ENCODE measurements around the gene DDX31.

DDX31 gene

DNA sequence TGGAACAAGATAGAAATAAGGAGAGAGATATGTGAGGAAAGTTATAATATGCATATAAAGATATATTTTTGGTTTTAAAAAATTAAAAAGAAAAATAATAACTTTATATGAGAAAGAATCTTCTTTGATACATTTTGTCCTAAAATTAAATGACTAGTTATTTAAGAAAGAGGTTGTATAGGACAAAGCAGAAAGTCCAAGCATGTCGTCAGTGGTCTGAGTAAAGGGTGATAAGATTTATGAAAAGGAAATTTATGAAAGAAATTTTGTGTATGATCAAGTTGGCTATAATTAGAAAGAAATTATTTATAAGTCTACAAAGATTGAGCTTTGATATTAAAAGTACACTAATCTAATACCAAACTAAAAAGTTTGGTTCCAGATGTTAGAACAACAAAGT lies 32.5 kb upstream of the DDX31 start:
- no peak overlapping the region for H3K27ac ChIP-seq (ENCODE audit: low read depth, low read length)
- no peaks in the 10 kb centered on the region for H3K36me3 ChIP-seq (ENCODE audit: control insufficient read depth, insufficient read depth, low read length)
- no peaks in the 10 kb centered on the region for H3K4me1 ChIP-seq (ENCODE audit: control insufficient read depth, insufficient read depth, low read length)
- H3K4me3 ChIP-seq (ENCODE audit: low read depth, low read length), result no peak overlapping the region
- no peak overlapping the region for H3K9ac ChIP-seq (ENCODE audit: low read depth, low read length)
- H3K27me3 ChIP-seq (ENCODE audit: control insufficient read depth, insufficient read depth, low read length), result no peaks in the 10 kb centered on the region
- H3K9me3 ChIP-seq (ENCODE audit: control insufficient read depth, insufficient read depth, low read length), result peaks cover 18% of the 10 kb centered on the region

DNA sequence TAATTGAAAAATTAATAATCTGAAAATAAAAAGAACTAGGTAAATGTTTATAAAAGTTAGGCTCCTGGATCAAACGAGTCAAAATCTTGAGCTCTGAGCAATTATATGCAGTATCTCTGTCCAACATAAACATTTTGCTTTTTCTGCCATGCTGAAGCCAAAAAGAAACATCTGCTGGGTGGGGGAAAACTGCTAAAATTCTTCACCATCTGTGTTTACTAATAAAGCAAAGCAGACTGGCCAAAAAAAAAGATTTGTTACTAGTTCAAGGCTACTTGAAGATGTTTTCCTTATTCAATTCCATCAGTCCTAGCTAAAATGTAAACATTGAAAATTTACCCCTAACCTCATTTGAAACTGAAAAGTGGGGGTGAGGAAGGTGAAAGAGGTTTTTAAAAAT lies 30.2 kb upstream of the DDX31 start:
- H3K27ac ChIP-seq (ENCODE audit: low read depth, low read length), result no peak overlapping the region
- no peak overlapping the region for H3K4me3 ChIP-seq (ENCODE audit: low read depth, low read length)
- no peaks in the 10 kb centered on the region for H3K36me3 ChIP-seq (ENCODE audit: control insufficient read depth, insufficient read depth, low read length)
- H3K9ac ChIP-seq (ENCODE audit: low read depth, low read length), result no peak overlapping the region
- H3K27me3 ChIP-seq (ENCODE audit: control insufficient read depth, insufficient read depth, low read length), result no peaks in the 10 kb centered on the region
- peaks cover 23% of the 10 kb centered on the region for H3K9me3 ChIP-seq (ENCODE audit: control insufficient read depth, insufficient read depth, low read length)
- H3K4me1 ChIP-seq (ENCODE audit: control insufficient read depth, insufficient read depth, low read length), result no peaks in the 10 kb centered on the region

GRCh38 chr9:132698989-132699388 lies 29.2 kb upstream of the DDX31 start:
- Histone ChIP-seq H3K27ac (ENCODE audit: low read depth, low read length) (no peak overlapping the region), H3K4me1 (ENCODE audit: control insufficient read depth, insufficient read depth, low read length) (no peaks in the 10 kb centered on the region), H3K4me3 (ENCODE audit: low read depth, low read length) (no peak overlapping the region), H3K27me3 (ENCODE audit: control insufficient read depth, insufficient read depth, low read length) (no peaks in the 10 kb centered on the region), H3K9ac (ENCODE audit: low read depth, low read length) (no peak overlapping the region), H3K36me3 (ENCODE audit: control insufficient read depth, insufficient read depth, low read length) (no peaks in the 10 kb centered on the region), H3K9me3 (ENCODE audit: control insufficient read depth, insufficient read depth, low read length) (peaks cover 23% of the 10 kb centered on the region)

DNA sequence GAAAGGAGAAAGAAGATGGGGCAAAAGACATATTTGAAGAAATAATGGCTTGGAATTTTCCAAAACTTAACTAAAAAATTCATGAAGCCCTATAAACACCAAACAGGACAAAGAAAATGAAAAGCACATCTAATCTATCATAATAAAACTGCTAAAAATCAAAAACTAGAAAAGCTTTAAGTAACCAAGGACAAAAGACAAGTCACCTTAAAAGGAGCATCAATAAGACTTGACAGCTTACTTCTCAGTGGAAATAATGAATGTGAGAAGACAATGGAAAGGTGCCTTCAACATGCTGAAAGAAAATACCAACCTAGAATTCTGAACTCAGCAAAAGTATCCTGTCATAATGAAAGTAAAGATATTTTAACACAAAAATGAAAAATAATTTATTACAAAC lies 27.4 kb upstream of the DDX31 start:
- Histone ChIP-seq H3K27me3 (ENCODE audit: control insufficient read depth, insufficient read depth, low read length) (no peaks in the 10 kb centered on the region), H3K4me1 (ENCODE audit: control insufficient read depth, insufficient read depth, low read length) (no peaks in the 10 kb centered on the region), H3K36me3 (ENCODE audit: control insufficient read depth, insufficient read depth, low read length) (no peaks in the 10 kb centered on the region), H3K27ac (ENCODE audit: low read depth, low read length) (no peak overlapping the region), H3K9me3 (ENCODE audit: control insufficient read depth, insufficient read depth, low read length) (peaks cover 21% of the 10 kb centered on the region), H3K9ac (ENCODE audit: low read depth, low read length) (no peak overlapping the region), H3K4me3 (ENCODE audit: low read depth, low read length) (no peak overlapping the region)

DNA sequence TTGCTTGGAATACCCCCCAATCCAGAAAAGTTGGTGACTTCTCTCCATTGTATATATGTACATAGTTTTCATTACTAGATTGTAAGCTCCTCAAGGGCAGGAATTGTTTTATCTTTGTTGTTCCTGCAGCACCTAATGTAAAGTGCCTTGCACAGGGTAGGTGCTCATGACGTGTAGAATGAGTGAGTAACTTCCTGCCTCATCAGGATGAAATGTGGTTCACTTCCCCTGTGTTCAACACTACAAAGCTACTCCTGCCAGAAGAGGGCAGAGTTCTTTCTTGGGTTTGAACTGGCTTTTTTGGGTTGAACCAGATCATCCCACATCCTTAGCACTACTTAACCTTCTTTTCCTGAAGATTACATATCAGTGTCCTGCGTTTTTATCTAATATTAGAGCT lies 24.4 kb upstream of the DDX31 start:
- Histone ChIP-seq H3K27ac (ENCODE audit: low read depth, low read length) (no peak overlapping the region), H3K4me1 (ENCODE audit: control insufficient read depth, insufficient read depth, low read length) (no peaks in the 10 kb centered on the region), H3K4me3 (ENCODE audit: low read depth, low read length) (no peak overlapping the region), H3K36me3 (ENCODE audit: control insufficient read depth, insufficient read depth, low read length) (peaks cover 25% of the 10 kb centered on the region), H3K9me3 (ENCODE audit: control insufficient read depth, insufficient read depth, low read length) (peaks cover 14% of the 10 kb centered on the region; the same call in 1 of the 2 replicates), H3K27me3 (ENCODE audit: control insufficient read depth, insufficient read depth, low read length) (no peaks in the 10 kb centered on the region), H3K9ac (ENCODE audit: low read depth, low read length) (no peak overlapping the region)

- Histone ChIP-seq H3K9me3 (ENCODE audit: control insufficient read depth, insufficient read depth, low read length) (no peaks in the 10 kb centered on the region), H3K36me3 (ENCODE audit: control insufficient read depth, insufficient read depth, low read length) (peaks cover 60% of the 10 kb centered on the region), H3K9ac (ENCODE audit: low read depth, low read length) (no peak overlapping the region), H3K4me3 (ENCODE audit: low read depth, low read length) (no peak overlapping the region), H3K4me1 (ENCODE audit: control insufficient read depth, insufficient read depth, low read length) (no peaks in the 10 kb centered on the region), H3K27me3 (ENCODE audit: control insufficient read depth, insufficient read depth, low read length) (no peaks in the 10 kb centered on the region), H3K27ac (ENCODE audit: low read depth, low read length) (no peak overlapping the region)
These were observed 20.9 kb upstream of the DDX31 start for GRCh38 chr9:132690696-132691095.

DNA sequence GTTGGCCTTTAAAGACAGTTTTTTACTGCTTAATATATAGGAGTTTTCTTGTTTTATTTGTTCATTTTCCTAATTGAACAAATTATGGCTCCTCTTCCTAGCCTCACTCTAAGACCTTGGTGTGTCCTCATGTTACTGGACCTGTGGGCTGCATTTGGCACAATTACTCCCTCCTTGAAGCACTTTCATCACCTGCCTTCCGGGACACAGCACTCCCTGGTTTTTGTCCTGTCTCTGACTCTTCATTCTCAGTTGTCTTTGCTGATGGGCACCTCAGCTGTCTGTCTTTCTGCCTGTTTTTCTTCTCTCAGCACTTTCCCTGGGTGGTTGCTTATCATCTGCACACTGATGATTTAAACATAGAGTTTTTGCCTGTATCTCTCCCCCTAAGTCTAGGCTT lies 14.1 kb upstream of the DDX31 start:
- H3K36me3 ChIP-seq (ENCODE audit: control insufficient read depth, insufficient read depth, low read length), result peaks cover 95% of the 10 kb centered on the region
- no peak overlapping the region for H3K9ac ChIP-seq (ENCODE audit: low read depth, low read length)

GRCh38 chr9:132681561-132681960 lies 11.8 kb upstream of the DDX31 start:
- Histone ChIP-seq H3K36me3 (ENCODE audit: control insufficient read depth, insufficient read depth, low read length) (peaks cover 89% of the 10 kb centered on the region), H3K27me3 (ENCODE audit: control insufficient read depth, insufficient read depth, low read length) (no peaks in the 10 kb centered on the region), H3K9me3 (ENCODE audit: control insufficient read depth, insufficient read depth, low read length) (no peaks in the 10 kb centered on the region), H3K4me1 (ENCODE audit: control insufficient read depth, insufficient read depth, low read length) (no peaks in the 10 kb centered on the region), H3K4me3 (ENCODE audit: low read depth, low read length) (no peak overlapping the region), H3K9ac (ENCODE audit: low read depth, low read length) (no peak overlapping the region), H3K27ac (ENCODE audit: low read depth, low read length) (no peak overlapping the region)

More for the DNA sequence above, 14.1 kb upstream of the DDX31 start:
- no peaks in the 10 kb centered on the region for H3K4me1 ChIP-seq (ENCODE audit: control insufficient read depth, insufficient read depth, low read length)
- no peaks in the 10 kb centered on the region for H3K9me3 ChIP-seq (ENCODE audit: control insufficient read depth, insufficient read depth, low read length)
- no peak overlapping the region for H3K27ac ChIP-seq (ENCODE audit: low read depth, low read length)
- no peak overlapping the region for H3K4me3 ChIP-seq (ENCODE audit: low read depth, low read length)
- no peaks in the 10 kb centered on the region for H3K27me3 ChIP-seq (ENCODE audit: control insufficient read depth, insufficient read depth, low read length)

DNA sequence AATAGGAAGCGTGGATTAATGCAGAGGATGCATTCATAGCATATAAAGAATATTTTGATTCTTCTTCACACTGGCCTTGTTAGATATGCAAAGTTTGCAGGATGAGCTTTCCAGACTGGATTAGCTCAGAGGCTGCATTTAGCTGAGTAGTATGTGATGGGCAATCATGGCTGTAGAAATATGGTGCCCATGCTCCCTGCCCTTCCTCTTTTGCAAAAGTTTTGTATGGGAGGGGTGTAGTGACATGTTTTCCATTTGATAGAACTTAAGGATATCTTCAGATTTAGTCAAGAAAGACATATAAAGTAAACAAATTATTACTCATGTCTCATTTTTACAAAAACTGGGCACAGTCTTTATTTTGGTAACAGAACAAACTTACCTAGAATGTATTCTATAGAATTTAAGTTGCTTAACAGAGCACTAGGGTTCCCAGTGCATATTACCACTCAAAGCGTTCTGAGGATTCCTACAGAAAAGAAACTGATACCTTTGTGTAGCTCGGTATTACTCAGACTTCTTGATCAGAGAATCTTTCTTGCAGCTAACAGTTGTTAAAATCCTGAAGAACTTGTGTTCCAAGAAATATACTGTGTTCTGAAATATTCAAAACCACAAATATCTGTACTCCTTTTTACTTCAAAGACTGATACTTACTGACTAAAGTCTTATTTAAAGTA lies 10.3 kb upstream of the DDX31 start:
- Histone ChIP-seq H3K9ac (ENCODE audit: low read depth, low read length) (no peak overlapping the region), H3K27ac (ENCODE audit: low read depth, low read length) (no peak overlapping the region), H3K4me3 (ENCODE audit: low read depth, low read length) (no peak overlapping the region), H3K36me3 (ENCODE audit: control insufficient read depth, insufficient read depth, low read length) (peaks cover 74% of the 10 kb centered on the region), H3K9me3 (ENCODE audit: control insufficient read depth, insufficient read depth, low read length) (no peaks in the 10 kb centered on the region), H3K27me3 (ENCODE audit: control insufficient read depth, insufficient read depth, low read length) (no peaks in the 10 kb centered on the region), H3K4me1 (ENCODE audit: control insufficient read depth, insufficient read depth, low read length) (no peaks in the 10 kb centered on the region)

DNA sequence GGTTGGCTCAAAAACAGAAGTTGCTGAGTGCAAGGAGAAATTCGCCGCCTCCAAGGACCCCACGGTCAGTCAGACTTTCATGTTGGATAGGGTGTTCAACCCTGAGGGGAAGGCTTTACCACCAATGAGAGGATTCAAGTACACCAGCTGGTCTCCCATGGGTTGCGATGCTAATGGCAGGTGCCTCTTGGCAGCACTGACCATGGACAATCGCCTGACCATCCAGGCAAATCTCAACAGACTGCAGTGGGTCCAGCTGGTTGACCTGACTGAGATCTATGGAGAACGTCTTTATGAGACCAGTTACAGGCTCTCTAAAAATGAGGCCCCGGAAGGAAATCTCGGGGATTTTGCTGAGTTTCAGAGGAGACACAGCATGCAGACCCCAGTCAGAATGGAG lies 8.2 kb upstream of the DDX31 start:
- H3K9ac ChIP-seq (ENCODE audit: low read depth, low read length), result no peak overlapping the region
- H3K4me1 ChIP-seq (ENCODE audit: control insufficient read depth, insufficient read depth, low read length), result no peaks in the 10 kb centered on the region
- no peak overlapping the region for H3K4me3 ChIP-seq (ENCODE audit: low read depth, low read length)
- H3K9me3 ChIP-seq (ENCODE audit: control insufficient read depth, insufficient read depth, low read length), result no peaks in the 10 kb centered on the region
- H3K27ac ChIP-seq (ENCODE audit: low read depth, low read length), result no peak overlapping the region
- H3K36me3 ChIP-seq (ENCODE audit: control insufficient read depth, insufficient read depth, low read length), result peaks cover 53% of the 10 kb centered on the region
- no peaks in the 10 kb centered on the region for H3K27me3 ChIP-seq (ENCODE audit: control insufficient read depth, insufficient read depth, low read length)

DNA sequence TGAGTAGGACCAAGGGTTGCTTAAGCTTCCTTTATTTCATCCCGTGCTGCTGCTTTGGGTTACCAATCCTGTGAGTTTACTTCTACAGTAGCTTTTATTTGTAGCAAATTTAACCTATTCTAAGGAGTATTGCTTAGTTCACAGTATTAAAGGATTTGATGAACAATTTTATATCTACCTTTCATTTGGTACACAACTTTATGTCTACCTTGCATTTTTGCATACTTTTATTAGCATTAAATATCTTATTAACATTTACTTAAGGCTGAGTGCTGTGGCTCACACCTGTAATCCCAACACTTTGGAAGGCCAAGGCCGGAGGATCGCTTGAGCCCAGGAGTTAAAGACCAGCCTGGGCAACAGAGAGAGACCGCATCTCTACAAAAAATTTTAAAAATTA lies 4.7 kb upstream of the DDX31 start:
- Histone ChIP-seq H3K9me3 (ENCODE audit: control insufficient read depth, insufficient read depth, low read length) (no peaks in the 10 kb centered on the region), H3K4me3 (ENCODE audit: low read depth, low read length) (no peak overlapping the region), H3K9ac (ENCODE audit: low read depth, low read length) (no peak overlapping the region), H3K27me3 (ENCODE audit: control insufficient read depth, insufficient read depth, low read length) (no peaks in the 10 kb centered on the region), H3K27ac (ENCODE audit: low read depth, low read length) (no peak overlapping the region), H3K4me1 (ENCODE audit: control insufficient read depth, insufficient read depth, low read length) (peaks cover 12% of the 10 kb centered on the region), H3K36me3 (ENCODE audit: control insufficient read depth, insufficient read depth, low read length) (peaks cover 23% of the 10 kb centered on the region)
